ENCODE data around the gene SEPTIN10.

DNA sequence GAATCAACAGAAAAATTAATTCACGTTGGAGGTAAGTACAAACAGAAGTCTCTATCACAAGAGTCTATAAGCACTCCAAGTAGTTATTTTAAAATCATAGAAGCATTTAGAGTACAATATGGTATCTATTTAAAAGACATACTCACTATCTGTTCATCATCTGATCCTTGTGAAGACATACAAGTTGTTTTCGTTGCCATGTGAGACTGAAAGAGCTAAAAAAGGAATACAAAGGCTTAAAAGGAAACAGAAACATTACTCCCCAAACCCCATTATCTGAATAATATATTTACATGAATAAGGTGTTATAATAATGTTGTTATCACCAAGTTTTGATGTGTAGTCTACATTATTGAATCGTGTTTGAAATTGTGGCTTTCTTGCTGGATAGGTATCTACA, 20.9 kb downstream of the SEPTIN10 start:
- TF ChIP-seq POLR2AphosphoS5 (IDR thresholded peaks at IDR 0.05; ENCODE audit: borderline replicate concordance, low read depth, low read length) (no peak), EZH2 (IDR thresholded peaks at IDR 0.05) (no peak)
